HEK293 (cell line): ENCODE measurements around the gene MYOZ1.
A peak's percentile ranks its signal among the peaks of the same experiment; 100 is the strongest.

Experiments used
- CTCF ChIA-PET: fragments of 350-600 bp; formaldehyde crosslinking; extraction: SDS; loops from one replicate; lab custom pipeline; 2021; ENCODE audit warnings: antibody characterized with exemption; lab: Yijun Ruan, JAX
- POLR2A ChIA-PET: fragments of 300-600 bp; formaldehyde crosslinking; extraction: SDS; loops from one replicate; lab custom pipeline; 2020; ENCODE audit warnings: antibody characterized with exemption, inconsistent platforms; lab: Yijun Ruan, JAX
- H3K27ac ChIP-seq: fragments of 200-500 bp; sonication (Bioruptor generic); 2 replicates; pipeline ENCODE4 v1.5.1; 2014; ENCODE audit warnings: low read depth, low read length, control low read depth, inconsistent platforms; ENCODE audit errors: extremely low read depth
- H3K36me3 ChIP-seq, 2 experiments: fragments of 200-500 bp in 1 of 2; sonication (Bioruptor generic) in 1 of 2; 1 replicate in 1 of 2; 2 replicates in 1 of 2; pipeline ENCODE4 v1.5.1; 2014 to 2017; ENCODE audit warnings: inconsistent platforms in 2 of 2, low read length in 2 of 2; ENCODE audit not compliant: control insufficient read depth in 2 of 2, insufficient read depth in 1 of 2
- H3K4me1 ChIP-seq: fragments of 200-500 bp; sonication (Bioruptor generic); 2 replicates; pipeline ENCODE4 v1.5.1; 2014; ENCODE audit warnings: mild to moderate bottlenecking, low read length, inconsistent platforms; ENCODE audit not compliant: control insufficient read depth, insufficient read depth
- H3K4me3 ChIP-seq: 2 replicates; pipeline ENCODE4 v1.5.1; 2011; ENCODE audit warnings: low read depth, mild to moderate bottlenecking, control low read depth, low read length, moderate library complexity
- H3K9me3 ChIP-seq: fragments of 200-500 bp; sonication (Bioruptor generic); 2 replicates; pipeline ENCODE4 v1.5.1; 2014; ENCODE audit warnings: low read depth, low read length, inconsistent platforms; ENCODE audit not compliant: control insufficient read depth, insufficient read depth
- PRDM6 ChIP-seq: fragments of 450-650 bp; formaldehyde crosslinking; IDR thresholded peaks from 2 replicates; pipeline ENCODE4 v1.5.1; 2017; ENCODE audit warnings: missing biosample characterization, missing genetic modification characterization
- REST ChIP-seq: fragments of 450-650 bp; formaldehyde crosslinking; IDR thresholded peaks from 2 replicates; pipeline ENCODE4 v1.5.1; 2016; ENCODE audit warnings: missing biosample characterization, missing genetic modification characterization
- ZBTB21 ChIP-seq: fragments of 450-650 bp; formaldehyde crosslinking; IDR thresholded peaks from 2 replicates; pipeline ENCODE4 v1.5.1; 2017; ENCODE audit warnings: missing biosample characterization, missing genetic modification characterization
- ZBTB8A ChIP-seq: fragments of 450-650 bp; formaldehyde crosslinking; IDR thresholded peaks from 2 replicates; pipeline ENCODE4 v1.5.1; 2016; ENCODE audit warnings: missing biosample characterization, missing genetic modification characterization
- ZFP69B ChIP-seq: fragments of 450-650 bp; formaldehyde crosslinking; IDR thresholded peaks from 2 replicates; pipeline ENCODE4 v1.5.1; 2016; ENCODE audit warnings: missing biosample characterization, missing genetic modification characterization
- ZNF169 ChIP-seq: fragments of 450-650 bp; formaldehyde crosslinking; IDR thresholded peaks from 2 replicates; pipeline ENCODE4 v1.5.1; 2016; ENCODE audit warnings: missing biosample characterization, missing genetic modification characterization
- ZNF223 ChIP-seq: fragments of 450-650 bp; formaldehyde crosslinking; IDR thresholded peaks from 2 replicates; pipeline ENCODE4 v1.5.1; 2016; ENCODE audit warnings: missing biosample characterization, missing genetic modification characterization
- ZNF24 ChIP-seq: fragments of 450-650 bp; formaldehyde crosslinking; IDR thresholded peaks from 2 replicates; pipeline ENCODE4 v1.5.1; 2016; ENCODE audit warnings: missing biosample characterization, missing genetic modification characterization
- ZNF341 ChIP-seq: fragments of 450-650 bp; formaldehyde crosslinking; IDR thresholded peaks from 2 replicates; pipeline ENCODE4; 2016; ENCODE audit warnings: low read depth, missing biosample characterization, missing genetic modification characterization
- ZNF596 ChIP-seq: fragments of 450-650 bp; IDR thresholded peaks from 2 replicates; pipeline ENCODE4 v1.5.0; 2018; ENCODE audit warnings: missing biosample characterization, mild to moderate bottlenecking, missing genetic modification characterization, moderate library complexity
- ZNF626 ChIP-seq: fragments of 450-650 bp; sonication (Bioruptor Pico); formaldehyde crosslinking; IDR thresholded peaks from 2 replicates; pipeline ENCODE4 v1.5.1; 2018; ENCODE audit warnings: missing biosample characterization, missing genetic modification characterization, inconsistent platforms
- ZNF629 ChIP-seq: fragments of 450-650 bp; formaldehyde crosslinking; IDR thresholded peaks from 2 replicates; pipeline ENCODE4 v1.5.1; 2017; ENCODE audit warnings: missing biosample characterization, missing genetic modification characterization
- ZNF707 ChIP-seq: fragments of 450-650 bp; formaldehyde crosslinking; IDR thresholded peaks from 2 replicates; pipeline ENCODE4 v1.5.1; 2016; ENCODE audit warnings: missing biosample characterization, missing genetic modification characterization
- ZNF843 ChIP-seq: fragments of 450-650 bp; formaldehyde crosslinking; IDR thresholded peaks from 2 replicates; pipeline ENCODE4 v1.5.1; 2016; ENCODE audit warnings: missing biosample characterization, missing genetic modification characterization
- TF ChIP-seq, protein P1 (sequence below): fragments of 450-650 bp; formaldehyde crosslinking; IDR thresholded peaks from 2 replicates; pipeline ENCODE4 v1.5.1; 2016; ENCODE audit warnings: missing biosample characterization, missing genetic modification characterization
- TF ChIP-seq, protein P2 (sequence below): fragments of 450-650 bp; formaldehyde crosslinking; IDR thresholded peaks from 2 replicates; pipeline ENCODE4 v1.5.1; 2016; ENCODE audit warnings: missing biosample characterization, missing genetic modification characterization
- TF ChIP-seq, protein P3 (sequence below): sonication (generic); formaldehyde crosslinking; IDR thresholded peaks from 2 replicates; pipeline ENCODE4 v1.8.1; 2022; ENCODE audit warnings: mild to moderate bottlenecking, moderate library complexity, missing genetic modification reagents

MYOZ1 gene

GRCh38 chr10:73590881-73591799 lies 50.1 kb downstream of the MYOZ1 start, which contains the start of gene USP54 (continued):
- TF ChIP-seq ZNF341 (tag by site-specific recombination) = peak; percentile 99
- TF ChIP-seq ZBTB8A (tag by site-specific recombination) = no peak

- POLR2A ChIA-PET = interaction anchor here (0.6 kb wide), 1 partner anchor 30 kb away, joined by 3 read pairs; no protein-coding TSS in a partner anchor
- TF ChIP-seq ZNF596 (tag by site-specific recombination) = no peak
- TF ChIP-seq, protein P1, sequence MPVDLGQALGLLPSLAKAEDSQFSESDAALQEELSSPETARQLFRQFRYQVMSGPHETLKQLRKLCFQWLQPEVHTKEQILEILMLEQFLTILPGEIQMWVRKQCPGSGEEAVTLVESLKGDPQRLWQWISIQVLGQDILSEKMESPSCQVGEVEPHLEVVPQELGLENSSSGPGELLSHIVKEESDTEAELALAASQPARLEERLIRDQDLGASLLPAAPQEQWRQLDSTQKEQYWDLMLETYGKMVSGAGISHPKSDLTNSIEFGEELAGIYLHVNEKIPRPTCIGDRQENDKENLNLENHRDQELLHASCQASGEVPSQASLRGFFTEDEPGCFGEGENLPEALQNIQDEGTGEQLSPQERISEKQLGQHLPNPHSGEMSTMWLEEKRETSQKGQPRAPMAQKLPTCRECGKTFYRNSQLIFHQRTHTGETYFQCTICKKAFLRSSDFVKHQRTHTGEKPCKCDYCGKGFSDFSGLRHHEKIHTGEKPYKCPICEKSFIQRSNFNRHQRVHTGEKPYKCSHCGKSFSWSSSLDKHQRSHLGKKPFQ (tag by site-specific recombination) = peak; percentile 60; the same call in 1 of the 2 replicates
- TF ChIP-seq, all 188 proteins: peak for 1
- no peak overlapping the region for H3K27ac ChIP-seq
- H3K4me1 ChIP-seq = peaks cover 18% of the 10 kb centered on the region
- no peaks in the 10 kb centered on the region for H3K9me3 ChIP-seq
- H3K4me3 ChIP-seq = no peak overlapping the region
- no peaks in the 10 kb centered on the region for H3K36me3 ChIP-seq
- CTCF ChIA-PET = no interaction called here
Measured at GRCh38 chr10:73589563-73590126, 51.6 kb downstream of the MYOZ1 start.

GRCh38 chr10:73588656-73589055 lies 52.6 kb downstream of the MYOZ1 start:
- H3K4me1 ChIP-seq = peaks cover 18% of the 10 kb centered on the region
- no peaks in the 10 kb centered on the region for H3K9me3 ChIP-seq
- H3K4me3 ChIP-seq = no peak overlapping the region
- ChIA-PET CTCF (no interaction called here), POLR2A (no interaction called here)
- no peaks in the 10 kb centered on the region for H3K36me3 ChIP-seq
- TF ChIP-seq REST (tag by site-specific recombination) = no peak
- TF ChIP-seq ZNF626 (tag by site-specific recombination) = no peak
- no peak for TF ChIP-seq ZNF169 (tag by site-specific recombination)
- TF ChIP-seq ZNF707 = no peak
- TF ChIP-seq, protein P2, sequence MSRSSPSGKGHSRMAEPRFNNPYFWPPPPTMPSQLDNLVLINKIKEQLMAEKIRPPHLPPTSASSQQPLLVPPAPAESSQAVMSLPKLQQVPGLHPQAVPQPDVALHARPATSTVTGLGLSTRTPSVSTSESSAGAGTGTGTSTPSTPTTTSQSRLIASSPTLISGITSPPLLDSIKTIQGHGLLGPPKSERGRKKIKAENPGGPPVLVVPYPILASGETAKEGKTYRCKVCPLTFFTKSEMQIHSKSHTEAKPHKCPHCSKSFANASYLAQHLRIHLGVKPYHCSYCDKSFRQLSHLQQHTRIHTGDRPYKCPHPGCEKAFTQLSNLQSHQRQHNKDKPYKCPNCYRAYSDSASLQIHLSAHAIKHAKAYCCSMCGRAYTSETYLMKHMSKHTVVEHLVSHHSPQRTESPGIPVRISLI (tag by site-specific recombination) = no peak
- no peak for TF ChIP-seq ZNF223 (tag by site-specific recombination)
- no peak overlapping the region for H3K27ac ChIP-seq

GRCh38 chr10:73586583-73586984 lies 54.7 kb downstream of the MYOZ1 start:
- ChIA-PET CTCF (interaction anchor here (0.5 to 1.5 kb wide), 4 partner anchors 36 to 427 kb away, joined by 3 to 7 read pairs (median 3); no protein-coding TSS in a partner anchor), POLR2A (interaction anchor here (0.6 to 1.1 kb wide), 4 partner anchors 23 to 1357 kb away, joined by 3 to 4 read pairs (median 4); no protein-coding TSS in a partner anchor)
- Histone ChIP-seq H3K4me3 (no peak overlapping the region), H3K9me3 (no peaks in the 10 kb centered on the region), H3K27ac (peak overlapping the region; percentile 74), H3K4me1 (peaks cover 9% of the 10 kb centered on the region), H3K36me3 (no peaks in the 10 kb centered on the region)
- TF ChIP-seq, protein P3, sequence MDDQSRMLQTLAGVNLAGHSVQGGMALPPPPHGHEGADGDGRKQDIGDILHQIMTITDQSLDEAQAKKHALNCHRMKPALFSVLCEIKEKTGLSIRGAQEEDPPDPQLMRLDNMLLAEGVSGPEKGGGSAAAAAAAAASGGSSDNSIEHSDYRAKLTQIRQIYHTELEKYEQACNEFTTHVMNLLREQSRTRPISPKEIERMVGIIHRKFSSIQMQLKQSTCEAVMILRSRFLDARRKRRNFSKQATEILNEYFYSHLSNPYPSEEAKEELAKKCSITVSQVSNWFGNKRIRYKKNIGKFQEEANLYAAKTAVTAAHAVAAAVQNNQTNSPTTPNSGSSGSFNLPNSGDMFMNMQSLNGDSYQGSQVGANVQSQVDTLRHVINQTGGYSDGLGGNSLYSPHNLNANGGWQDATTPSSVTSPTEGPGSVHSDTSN (CRISPR knock-in tag) = no peak
- TF ChIP-seq ZNF843 (tag by site-specific recombination) (peak; percentile 88), ZFP69B (tag by site-specific recombination) (0 out of 2 replicates have a peak, but pooled peaks have one; percentile 59), PRDM6 (tag by site-specific recombination) (peak; percentile 99), ZBTB21 (tag by site-specific recombination) (0 out of 2 replicates have a peak, but pooled peaks have one; percentile 59), ZNF629 (peak; percentile 81), ZNF24 (0 out of 2 replicates have a peak, but pooled peaks have one; percentile 42)
